ENCODE measurements around the gene BEND4. TPM values are rescaled to one million over a fixed set of nuclear protein-coding genes. Genes with fewer than 3 reads are reported as not detected.
A peak's percentile ranks its signal among the peaks of the same experiment; 100 is the strongest.

The BEND4 gene
- polyA plus RNA-seq, 1 donor, result 1.2 TPM

DNA sequence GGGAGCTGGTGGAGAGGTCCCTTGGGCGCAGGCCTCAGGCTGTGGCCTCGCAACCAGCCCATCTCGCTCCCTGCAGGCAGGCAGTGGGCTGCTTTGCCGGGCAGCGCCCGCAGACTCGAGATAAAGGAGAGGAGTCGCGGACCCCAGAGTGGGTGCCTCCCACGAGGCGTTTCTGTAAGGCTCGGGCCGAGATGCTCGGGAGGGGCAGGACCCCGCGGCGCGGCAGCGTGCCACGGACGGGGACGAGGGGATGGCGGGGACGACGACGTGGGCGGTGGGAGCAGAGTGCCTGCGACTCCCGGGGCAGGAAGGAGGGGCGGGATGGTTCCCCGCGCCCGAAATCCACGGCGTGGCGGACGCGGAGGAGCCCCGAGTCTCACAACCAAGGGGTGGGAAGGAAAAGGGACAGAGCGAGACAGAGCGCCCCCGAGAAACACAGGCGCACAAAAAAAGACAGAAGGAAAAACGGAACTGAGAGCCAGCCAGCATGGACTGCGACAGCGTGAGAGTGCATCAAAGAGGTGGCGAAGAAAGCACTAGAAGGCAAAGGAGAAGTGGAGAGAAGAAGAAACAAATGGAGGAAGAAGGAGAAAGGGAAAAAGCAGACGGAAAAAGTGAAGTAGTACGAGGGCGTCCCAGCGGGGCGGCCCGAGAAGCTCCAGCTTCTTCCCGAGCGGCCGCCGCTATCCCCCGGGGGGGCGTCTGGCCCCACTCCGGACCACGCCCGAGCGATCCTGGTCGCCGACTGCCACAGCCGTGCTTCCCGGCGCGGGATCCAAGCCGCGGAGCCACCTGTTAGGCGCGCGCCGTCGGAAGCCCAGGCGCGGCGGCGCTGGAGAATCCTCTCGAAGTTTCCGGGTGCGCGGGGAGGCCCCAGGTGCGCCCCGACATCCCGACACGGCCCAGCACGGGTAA lies 1.5 kb downstream of the BEND4 start:
- Histone ChIP-seq H3K4me1 (ENCODE audit: control insufficient read depth, insufficient read depth, low read length) (no peaks in the 10 kb centered on the region), H3K36me3 (ENCODE audit: control insufficient read depth, insufficient read depth, low read length) (no peaks in the 10 kb centered on the region), H3K9me3 (ENCODE audit: control insufficient read depth, low read depth, low read length) (peaks cover 2% of the 10 kb centered on the region), H3K4me3 (ENCODE audit: low read length) (peak overlapping the region; percentile 18), H3K27ac (ENCODE audit: low read length) (no peak overlapping the region), H3K27me3 (ENCODE audit: control insufficient read depth, insufficient read depth, low read length) (peaks cover 52% of the 10 kb centered on the region)
- peak in 1 of 2 donors; percentile 17 for DNase-seq
- WGBS (ENCODE audit: insufficient coverage, low lambda C conversion rate), result 6% methylated on average over 5 of the region's 89 CpGs

DNA sequence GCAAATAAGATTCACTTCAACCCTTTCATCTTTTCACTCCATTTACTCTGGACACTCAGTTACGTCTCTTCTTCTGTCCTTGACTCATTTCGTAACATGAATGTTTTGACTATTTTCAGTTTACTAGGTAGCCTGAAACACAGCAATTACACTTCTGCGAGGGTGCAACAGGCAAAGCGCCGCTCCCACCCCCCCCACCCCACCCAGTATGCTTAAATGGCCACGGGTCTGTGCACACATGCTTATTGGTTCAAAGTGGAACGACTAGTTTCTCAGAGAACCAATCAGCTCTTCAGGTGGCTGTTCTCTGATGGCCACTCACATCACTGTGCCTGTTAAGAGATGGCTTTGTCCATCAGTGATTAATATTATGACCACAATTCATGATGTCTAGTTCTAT lies 3.5 kb downstream of the BEND4 start:
- Histone ChIP-seq H3K27me3 (ENCODE audit: control insufficient read depth, insufficient read depth, low read length) (peaks cover 44% of the 10 kb centered on the region), H3K9me3 (ENCODE audit: control insufficient read depth, low read depth, low read length) (peaks cover 2% of the 10 kb centered on the region), H3K36me3 (ENCODE audit: control insufficient read depth, insufficient read depth, low read length) (no peaks in the 10 kb centered on the region), H3K4me3 (ENCODE audit: low read length) (no peak overlapping the region), H3K4me1 (ENCODE audit: control insufficient read depth, insufficient read depth, low read length) (no peaks in the 10 kb centered on the region), H3K27ac (ENCODE audit: low read length) (no peak overlapping the region)
- no peak for DNase-seq
- WGBS (ENCODE audit: insufficient coverage, low lambda C conversion rate), result no CpG with 5 or more reads among the region's 7 CpGs

DNA sequence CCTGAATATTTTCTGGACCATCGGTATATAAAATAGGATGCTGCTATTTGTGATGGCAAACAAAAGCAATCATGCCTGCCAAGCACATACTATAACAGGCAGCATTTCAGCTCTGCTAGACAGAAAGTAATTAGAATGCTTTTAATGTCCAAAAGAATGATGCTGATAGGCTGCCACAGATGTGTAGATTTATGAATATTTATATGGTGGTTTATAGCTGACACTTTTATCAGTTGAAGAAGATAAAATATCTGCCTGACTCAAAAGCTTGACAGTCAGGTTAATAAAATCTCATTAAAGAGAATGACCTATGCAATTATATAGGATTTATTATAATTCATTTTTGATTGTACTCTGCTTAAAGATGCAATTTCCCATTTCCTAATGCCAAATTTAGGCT lies 4.0 kb downstream of the BEND4 start:
- Histone ChIP-seq H3K9me3 (ENCODE audit: control insufficient read depth, low read depth, low read length) (peaks cover 2% of the 10 kb centered on the region), H3K27me3 (ENCODE audit: control insufficient read depth, insufficient read depth, low read length) (peaks cover 38% of the 10 kb centered on the region), H3K36me3 (ENCODE audit: control insufficient read depth, insufficient read depth, low read length) (no peaks in the 10 kb centered on the region), H3K4me1 (ENCODE audit: control insufficient read depth, insufficient read depth, low read length) (no peaks in the 10 kb centered on the region), H3K27ac (ENCODE audit: low read length) (no peak overlapping the region), H3K4me3 (ENCODE audit: low read length) (no peak overlapping the region)
- WGBS (ENCODE audit: insufficient coverage, low lambda C conversion rate), result no CpG with 5 or more reads among the region's 1 CpG
- DNase-seq, result no peak

DNA sequence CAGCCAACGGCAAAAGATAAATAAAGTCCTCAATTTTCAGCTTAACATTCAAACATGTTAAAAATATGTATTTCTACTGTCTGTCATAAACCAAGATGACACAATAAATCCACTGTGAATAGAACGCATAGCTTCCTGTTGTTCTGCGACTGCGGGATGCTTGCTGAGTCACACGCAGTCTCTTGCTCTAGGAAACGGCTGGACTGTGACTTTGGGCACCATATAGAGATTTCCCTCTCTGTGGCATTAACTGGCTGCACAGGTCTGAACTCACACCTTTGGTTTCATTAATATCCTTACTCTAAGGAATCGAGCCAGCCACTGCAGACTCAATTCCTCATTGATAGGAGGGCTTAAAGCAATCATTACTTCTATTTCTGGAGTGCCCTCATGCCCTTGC lies 8.4 kb downstream of the BEND4 start:
- DNase-seq, result no peak
- no peak overlapping the region for H3K27ac ChIP-seq (ENCODE audit: low read length)
- no peaks in the 10 kb centered on the region for H3K4me1 ChIP-seq (ENCODE audit: control insufficient read depth, insufficient read depth, low read length)
- 67% methylated on average over 1 of the region's 7 CpGs for WGBS (ENCODE audit: insufficient coverage, low lambda C conversion rate)
- H3K27me3 ChIP-seq (ENCODE audit: control insufficient read depth, insufficient read depth, low read length), result peaks cover 3% of the 10 kb centered on the region
- H3K9me3 ChIP-seq (ENCODE audit: control insufficient read depth, low read depth, low read length), result no peaks in the 10 kb centered on the region
- H3K4me3 ChIP-seq (ENCODE audit: low read length), result no peak overlapping the region
- H3K36me3 ChIP-seq (ENCODE audit: control insufficient read depth, insufficient read depth, low read length), result no peaks in the 10 kb centered on the region

DNA sequence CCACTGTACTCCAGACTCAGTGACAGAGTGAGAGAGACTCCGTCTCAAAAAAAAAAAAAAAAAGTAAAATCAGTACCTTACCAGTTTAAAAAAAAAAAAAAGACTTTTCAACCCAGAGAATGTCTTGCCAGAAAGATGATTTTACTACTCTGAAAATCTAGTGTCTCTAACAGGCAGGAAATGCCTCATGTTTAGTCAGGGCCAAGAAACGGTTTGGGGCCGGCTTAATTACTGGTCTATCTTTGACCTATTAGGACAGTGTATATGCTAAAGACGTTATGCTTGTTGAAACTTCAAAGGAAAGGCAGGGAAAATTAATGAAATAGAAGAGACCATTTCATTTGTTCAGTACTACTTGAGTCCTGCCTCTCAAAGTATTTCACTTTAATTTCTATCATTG lies 9.9 kb downstream of the BEND4 start:
- Histone ChIP-seq H3K4me3 (ENCODE audit: low read length) (no peak overlapping the region), H3K4me1 (ENCODE audit: control insufficient read depth, insufficient read depth, low read length) (no peaks in the 10 kb centered on the region), H3K27me3 (ENCODE audit: control insufficient read depth, insufficient read depth, low read length) (no peaks in the 10 kb centered on the region), H3K27ac (ENCODE audit: low read length) (no peak overlapping the region), H3K36me3 (ENCODE audit: control insufficient read depth, insufficient read depth, low read length) (no peaks in the 10 kb centered on the region), H3K9me3 (ENCODE audit: control insufficient read depth, low read depth, low read length) (no peaks in the 10 kb centered on the region)
- 100% methylated on average over 1 of the region's 4 CpGs for WGBS (ENCODE audit: insufficient coverage, low lambda C conversion rate)
- no peak for DNase-seq

DNA sequence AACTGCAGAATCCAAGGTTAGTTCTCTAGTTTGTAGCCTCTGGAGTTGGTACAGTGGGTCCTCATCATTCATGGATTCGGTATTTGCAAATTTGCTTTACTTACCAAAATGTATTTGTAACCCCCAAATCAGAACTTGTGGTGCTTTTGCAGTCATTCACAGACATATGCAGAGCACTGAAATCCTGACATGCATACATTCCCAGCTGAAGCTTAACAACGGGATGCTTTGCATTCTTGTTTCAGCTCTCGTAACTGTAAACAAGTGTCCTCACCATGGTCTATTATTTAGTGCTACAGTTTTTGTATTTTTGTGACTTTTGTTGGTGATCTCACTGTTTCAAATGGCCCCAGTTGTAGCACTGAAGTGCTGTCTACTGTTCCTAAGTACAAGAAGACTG lies 16.1 kb downstream of the BEND4 start:
- H3K4me3 ChIP-seq (ENCODE audit: low read length), result no peak overlapping the region
- no CpG with 5 or more reads among the region's 3 CpGs for whole genome bisulfite sequencing (ENCODE audit: insufficient coverage, low lambda C conversion rate)
- no peaks in the 10 kb centered on the region for H3K9me3 ChIP-seq (ENCODE audit: control insufficient read depth, low read depth, low read length)
- H3K36me3 ChIP-seq (ENCODE audit: control insufficient read depth, insufficient read depth, low read length), result no peaks in the 10 kb centered on the region
- no peaks in the 10 kb centered on the region for H3K27me3 ChIP-seq (ENCODE audit: control insufficient read depth, insufficient read depth, low read length)
- H3K27ac ChIP-seq (ENCODE audit: low read length), result no peak overlapping the region
- no peak for DNase-seq
- H3K4me1 ChIP-seq (ENCODE audit: control insufficient read depth, insufficient read depth, low read length), result no peaks in the 10 kb centered on the region

DNA sequence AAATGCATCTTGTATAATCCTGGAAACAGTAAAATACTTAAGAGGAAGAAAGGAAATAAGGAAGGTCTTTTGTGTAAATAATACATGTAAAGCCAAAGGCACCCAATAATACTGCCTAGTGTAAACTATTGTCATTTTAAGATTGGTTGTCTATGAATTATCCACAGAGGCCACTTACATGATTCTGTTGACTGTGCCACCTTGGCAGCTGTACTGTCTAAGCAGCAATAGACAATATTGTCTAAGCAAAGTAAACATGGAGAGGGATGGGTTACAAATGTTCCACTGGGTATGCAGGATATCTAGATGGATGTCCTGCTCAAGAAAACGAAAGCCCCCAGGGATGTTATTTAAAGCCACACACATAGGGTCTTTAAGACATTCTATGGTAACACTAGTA lies 19.4 kb downstream of the BEND4 start:
- H3K9me3 ChIP-seq (ENCODE audit: control insufficient read depth, low read depth, low read length), result no peaks in the 10 kb centered on the region
- WGBS (ENCODE audit: insufficient coverage, low lambda C conversion rate), result no CpG with 5 or more reads among the region's 1 CpG

DNA sequence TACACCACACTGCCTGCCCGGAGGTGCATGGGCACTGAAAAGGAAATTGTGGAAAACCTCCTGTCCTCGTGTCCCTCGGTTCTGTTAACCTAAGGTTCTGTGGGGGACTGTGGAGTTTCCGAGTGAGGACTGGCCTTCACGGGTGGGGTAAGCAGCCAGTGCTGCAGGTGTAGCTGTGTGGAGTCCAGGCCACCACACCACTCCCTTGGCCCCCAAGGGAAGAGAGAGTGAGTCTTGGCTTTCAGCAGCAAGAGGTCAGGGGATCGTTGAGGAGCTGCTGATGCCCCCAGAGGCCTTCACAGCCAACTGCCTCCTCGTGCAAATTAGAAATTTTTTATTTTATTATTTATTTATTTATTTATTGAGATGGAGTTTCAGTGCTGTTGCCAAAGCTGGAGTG lies 20.4 kb downstream of the BEND4 start:
- H3K4me3 ChIP-seq (ENCODE audit: low read length), result no peak overlapping the region
- H3K4me1 ChIP-seq (ENCODE audit: control insufficient read depth, insufficient read depth, low read length), result no peaks in the 10 kb centered on the region
- H3K36me3 ChIP-seq (ENCODE audit: control insufficient read depth, insufficient read depth, low read length), result no peaks in the 10 kb centered on the region
- DNase-seq, result no peak
- H3K27me3 ChIP-seq (ENCODE audit: control insufficient read depth, insufficient read depth, low read length), result no peaks in the 10 kb centered on the region
- H3K9me3 ChIP-seq (ENCODE audit: control insufficient read depth, low read depth, low read length), result no peaks in the 10 kb centered on the region
- no peak overlapping the region for H3K27ac ChIP-seq (ENCODE audit: low read length)
- WGBS (ENCODE audit: insufficient coverage, low lambda C conversion rate), result no CpG with 5 or more reads among the region's 7 CpGs

More for the DNA sequence above, 19.4 kb downstream of the BEND4 start:
- no peak overlapping the region for H3K4me3 ChIP-seq (ENCODE audit: low read length)
- H3K36me3 ChIP-seq (ENCODE audit: control insufficient read depth, insufficient read depth, low read length), result no peaks in the 10 kb centered on the region
- DNase-seq, result no peak
- no peaks in the 10 kb centered on the region for H3K27me3 ChIP-seq (ENCODE audit: control insufficient read depth, insufficient read depth, low read length)
- no peak overlapping the region for H3K27ac ChIP-seq (ENCODE audit: low read length)
- H3K4me1 ChIP-seq (ENCODE audit: control insufficient read depth, insufficient read depth, low read length), result no peaks in the 10 kb centered on the region

DNA sequence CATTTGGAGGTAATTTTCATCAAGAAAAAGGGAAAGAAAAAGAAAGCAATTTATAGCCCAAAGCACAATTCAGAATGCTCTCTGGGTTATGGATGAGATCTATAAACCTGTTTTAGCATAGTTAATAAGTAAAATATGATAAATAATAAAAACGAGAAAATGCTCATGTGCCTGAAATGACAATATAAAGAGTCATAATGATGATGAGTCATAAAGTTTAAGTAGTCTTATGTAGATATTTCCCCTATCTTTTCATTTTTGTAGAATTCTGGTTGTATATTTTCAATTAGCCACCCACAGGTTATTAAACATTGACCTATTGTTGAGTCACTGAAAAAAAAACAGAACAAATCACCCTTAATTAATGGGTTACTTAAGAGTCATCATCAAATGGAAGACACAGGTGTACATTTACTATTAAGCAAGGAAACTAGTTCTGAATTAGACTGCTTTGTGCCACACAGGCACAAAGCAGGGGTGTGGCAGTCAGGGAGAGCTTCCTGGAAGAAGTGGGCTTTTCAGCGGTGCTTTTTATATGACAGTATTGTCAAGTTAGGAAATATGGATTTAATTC lies 29.3 kb downstream of the BEND4 start:
- Histone ChIP-seq H3K4me3 (ENCODE audit: low read length) (no peak overlapping the region), H3K9me3 (ENCODE audit: control insufficient read depth, low read depth, low read length) (no peaks in the 10 kb centered on the region), H3K27me3 (ENCODE audit: control insufficient read depth, insufficient read depth, low read length) (peaks cover 4% of the 10 kb centered on the region), H3K4me1 (ENCODE audit: control insufficient read depth, insufficient read depth, low read length) (no peaks in the 10 kb centered on the region), H3K36me3 (ENCODE audit: control insufficient read depth, insufficient read depth, low read length) (no peaks in the 10 kb centered on the region), H3K27ac (ENCODE audit: low read length) (no peak overlapping the region)
- WGBS (ENCODE audit: insufficient coverage, low lambda C conversion rate), result 100% methylated on average over 1 of the region's 2 CpGs
- no peak for DNase-seq

DNA sequence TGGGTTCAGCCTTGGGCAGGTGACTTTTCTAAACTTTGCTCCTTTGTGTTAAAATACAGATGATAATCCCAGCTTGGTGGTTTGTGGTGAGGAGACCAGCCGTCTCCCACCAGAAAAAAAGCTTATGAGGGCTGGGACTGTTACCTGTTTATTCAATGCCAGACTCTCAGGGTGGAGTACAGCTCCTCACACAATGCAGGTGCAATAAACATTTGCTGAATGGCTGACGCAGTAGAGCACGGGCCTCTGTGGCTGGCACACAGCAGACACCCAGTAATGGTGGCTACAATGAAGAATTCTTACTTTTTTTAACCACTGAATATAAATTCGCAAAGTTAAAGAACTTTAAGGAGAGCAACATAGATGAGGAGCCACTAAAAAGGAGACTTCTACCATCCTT lies 30.2 kb downstream of the BEND4 start:
- WGBS (ENCODE audit: insufficient coverage, low lambda C conversion rate), result 88% methylated on average over 1 of the region's 4 CpGs
- DNase-seq, result no peak
- Histone ChIP-seq H3K4me3 (ENCODE audit: low read length) (no peak overlapping the region), H3K27ac (ENCODE audit: low read length) (no peak overlapping the region), H3K9me3 (ENCODE audit: control insufficient read depth, low read depth, low read length) (no peaks in the 10 kb centered on the region), H3K36me3 (ENCODE audit: control insufficient read depth, insufficient read depth, low read length) (no peaks in the 10 kb centered on the region), H3K27me3 (ENCODE audit: control insufficient read depth, insufficient read depth, low read length) (peaks cover 7% of the 10 kb centered on the region), H3K4me1 (ENCODE audit: control insufficient read depth, insufficient read depth, low read length) (no peaks in the 10 kb centered on the region)

All from large intestine (tissue), 3 donors.